Mucosa of rectum (tissue), 2 donors: ENCODE data around the gene SPEG.

ENCODE experiments used
- H3K27ac ChIP-seq, 2 donors: one replicate each; pipeline ENCODE4 v1.7.0; 2013; ENCODE audit warnings: inconsistent platforms in 2 of 2, low read depth in 2 of 2, low read length in 2 of 2
- H3K27me3 ChIP-seq, 2 donors: one replicate each; pipeline ENCODE4 v1.7.0; 2013; ENCODE audit warnings: low read length in 2 of 2; ENCODE audit not compliant: control insufficient read depth in 2 of 2, insufficient read depth in 2 of 2
- H3K36me3 ChIP-seq, 2 donors: one replicate each; pipeline ENCODE4 v1.7.0; 2013; ENCODE audit warnings: low read length in 2 of 2; ENCODE audit not compliant: control insufficient read depth in 2 of 2, insufficient read depth in 2 of 2
- H3K4me1 ChIP-seq, 2 donors: one replicate each; pipeline ENCODE4 v1.7.0; 2013; ENCODE audit warnings: low read length in 2 of 2, mild to moderate bottlenecking in 1 of 2; ENCODE audit not compliant: control insufficient read depth in 2 of 2, insufficient read depth in 2 of 2
- H3K4me3 ChIP-seq, 2 donors: one replicate each; pipeline ENCODE4 v1.7.0; 2013; ENCODE audit warnings: low read length in 2 of 2
- H3K9ac ChIP-seq, 2 donors: one replicate each; pipeline ENCODE4 v1.7.0; 2013; ENCODE audit warnings: low read length in 2 of 2, low read depth in 1 of 2, mild to moderate bottlenecking in 1 of 2
- H3K9me3 ChIP-seq, 2 donors: one replicate each; pipeline ENCODE4 v1.7.0; 2013; ENCODE audit warnings: low read length in 2 of 2; ENCODE audit not compliant: control insufficient read depth in 2 of 2
- donor health status: healthy.
- donor health status: Normal muscosa, but diverticular disease.

SPEG gene

GRCh38 chr2:219459460-219460311, 25.0 kb downstream of the SPEG start:
- Histone ChIP-seq H3K4me1 (peaks cover 0 to 2% of the 10 kb centered on the region in 2 donors), H3K36me3 (no peaks in the 10 kb centered on the region), H3K4me3 (no peak overlapping the region), H3K27ac (peak overlapping the region; percentile 4 to 70), H3K9ac (no peak overlapping the region), H3K9me3 (no peaks in the 10 kb centered on the region), H3K27me3 (no peaks in the 10 kb centered on the region)

- Histone ChIP-seq H3K27me3 (no peaks in the 10 kb centered on the region), H3K4me3 (no peak overlapping the region), H3K27ac (peak overlapping the region; percentile 4 to 70), H3K9ac (no peak overlapping the region), H3K4me1 (peaks cover 0 to 2% of the 10 kb centered on the region in 2 donors), H3K9me3 (no peaks in the 10 kb centered on the region), H3K36me3 (no peaks in the 10 kb centered on the region)
Observed at GRCh38 chr2:219460424-219460926, 25.8 kb downstream of the SPEG start.

DNA sequence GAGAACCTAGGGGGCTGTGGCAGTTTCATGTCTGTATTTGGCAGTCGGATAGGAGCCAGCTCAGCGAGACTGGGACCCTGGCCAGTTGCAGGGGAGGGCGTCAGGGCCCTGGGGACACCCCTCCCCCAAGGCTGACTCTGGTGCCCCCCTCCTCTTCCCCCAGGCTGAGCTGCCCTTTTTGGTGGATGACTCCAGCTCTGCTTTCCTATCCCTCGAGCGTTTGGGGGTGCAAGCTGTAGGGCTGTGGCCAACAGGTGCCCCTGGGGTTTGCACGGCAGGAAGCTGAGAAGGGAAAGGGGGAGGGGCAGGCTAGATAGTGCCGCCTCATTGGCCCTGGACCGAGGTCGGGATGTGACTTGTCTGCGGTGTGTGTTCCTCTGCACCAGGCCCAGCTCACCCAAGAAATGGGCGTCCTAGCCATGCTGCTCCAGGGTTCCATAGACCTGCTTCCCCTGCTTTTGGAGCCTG, 26.4 kb downstream of the SPEG start:
- Histone ChIP-seq H3K4me3 (no peak overlapping the region), H3K27me3 (no peaks in the 10 kb centered on the region), H3K36me3 (no peaks in the 10 kb centered on the region), H3K27ac (peak overlapping the region in 1 of 2 donors; percentile 70), H3K9ac (no peak overlapping the region), H3K9me3 (no peaks in the 10 kb centered on the region), H3K4me1 (peaks cover 0 to 2% of the 10 kb centered on the region in 2 donors)

GRCh38 chr2:219461669-219462068, 27.0 kb downstream of the SPEG start:
- peak overlapping the region in 1 of 2 donors; percentile 52 for H3K27ac ChIP-seq
- H3K36me3 ChIP-seq, result no peaks in the 10 kb centered on the region
- no peak overlapping the region for H3K4me3 ChIP-seq
- no peaks in the 10 kb centered on the region for H3K27me3 ChIP-seq
- no peak overlapping the region for H3K9ac ChIP-seq
- peaks cover 0 to 2% of the 10 kb centered on the region in 2 donors for H3K4me1 ChIP-seq
- H3K9me3 ChIP-seq, result no peaks in the 10 kb centered on the region

DNA sequence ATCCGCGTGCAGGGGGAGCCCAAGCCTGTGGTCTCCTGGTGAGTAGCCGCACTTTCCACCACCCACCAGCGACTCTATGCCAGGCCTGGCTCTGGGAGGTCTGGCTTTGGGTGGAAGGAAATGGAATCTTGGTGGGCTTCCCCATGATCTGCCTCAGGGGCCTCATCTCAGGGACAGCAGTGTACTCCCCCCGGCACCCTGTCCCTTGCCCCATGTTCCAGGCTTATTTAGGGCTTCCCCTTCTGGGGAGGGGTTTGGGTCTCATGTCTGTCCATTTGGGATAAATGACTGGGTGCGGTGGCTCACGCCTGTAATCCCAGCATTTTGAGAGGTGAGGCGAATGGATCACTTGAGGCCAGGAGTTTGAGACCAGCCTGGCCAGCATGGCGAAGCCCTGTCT, 27.7 kb downstream of the SPEG start:
- Histone ChIP-seq H3K36me3 (no peaks in the 10 kb centered on the region), H3K4me1 (peaks cover 0 to 2% of the 10 kb centered on the region in 2 donors), H3K4me3 (no peak overlapping the region), H3K27ac (peak overlapping the region in 1 of 2 donors; percentile 52), H3K27me3 (no peaks in the 10 kb centered on the region), H3K9ac (no peak overlapping the region), H3K9me3 (no peaks in the 10 kb centered on the region)

DNA sequence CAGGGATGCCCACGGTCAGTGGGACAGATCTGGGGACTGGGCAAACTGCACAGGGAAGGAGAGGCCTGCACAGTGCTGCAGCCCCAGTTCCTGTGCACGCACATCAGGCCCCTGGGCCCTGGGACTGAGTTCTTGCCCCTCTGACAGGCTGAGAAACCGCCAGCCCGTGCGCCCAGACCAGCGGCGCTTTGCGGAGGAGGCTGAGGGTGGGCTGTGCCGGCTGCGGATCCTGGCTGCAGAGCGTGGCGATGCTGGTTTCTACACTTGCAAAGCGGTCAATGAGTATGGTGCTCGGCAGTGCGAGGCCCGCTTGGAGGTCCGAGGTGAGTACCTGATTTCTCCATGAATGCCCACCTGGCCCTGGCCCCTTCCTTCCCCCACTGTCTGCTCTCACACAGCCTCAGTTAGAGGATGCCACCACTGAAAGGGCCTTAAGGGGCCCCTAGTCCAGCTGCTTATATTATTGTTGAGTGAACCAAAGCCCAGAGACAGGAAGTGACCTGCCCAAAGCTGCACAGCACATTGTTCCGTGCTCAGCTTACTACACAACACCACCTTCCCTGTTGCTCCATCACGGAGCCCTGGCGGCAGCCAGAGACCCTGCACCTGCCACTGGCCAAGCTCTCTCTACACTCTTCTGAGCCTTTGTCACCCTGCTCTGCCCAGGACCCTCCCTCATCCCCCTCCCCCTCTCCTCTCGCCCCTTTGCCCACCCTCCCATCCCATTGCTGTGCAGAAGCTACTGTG, 29.8 kb downstream of the SPEG start:
- Histone ChIP-seq H3K4me3 (no peak overlapping the region), H3K4me1 (no peaks in the 10 kb centered on the region), H3K36me3 (no peaks in the 10 kb centered on the region), H3K9ac (no peak overlapping the region), H3K9me3 (no peaks in the 10 kb centered on the region), H3K27me3 (no peaks in the 10 kb centered on the region), H3K27ac (no peak overlapping the region)

GRCh38 chr2:219465659-219466561, 31.3 kb downstream of the SPEG start:
- no peak overlapping the region for H3K27ac ChIP-seq
- H3K36me3 ChIP-seq, result no peaks in the 10 kb centered on the region
- H3K4me3 ChIP-seq, result no peak overlapping the region
- no peaks in the 10 kb centered on the region for H3K27me3 ChIP-seq
- no peak overlapping the region for H3K9ac ChIP-seq
- no peaks in the 10 kb centered on the region for H3K4me1 ChIP-seq
- no peaks in the 10 kb centered on the region for H3K9me3 ChIP-seq

GRCh38 chr2:219466816-219467735, 32.4 kb downstream of the SPEG start:
- no peak overlapping the region for H3K9ac ChIP-seq
- peaks cover 0 to 2% of the 10 kb centered on the region in 2 donors for H3K27me3 ChIP-seq
- H3K4me1 ChIP-seq, result no peaks in the 10 kb centered on the region
- H3K36me3 ChIP-seq, result no peaks in the 10 kb centered on the region
- H3K4me3 ChIP-seq, result no peak overlapping the region
- H3K9me3 ChIP-seq, result no peaks in the 10 kb centered on the region
- no peak overlapping the region for H3K27ac ChIP-seq

DNA sequence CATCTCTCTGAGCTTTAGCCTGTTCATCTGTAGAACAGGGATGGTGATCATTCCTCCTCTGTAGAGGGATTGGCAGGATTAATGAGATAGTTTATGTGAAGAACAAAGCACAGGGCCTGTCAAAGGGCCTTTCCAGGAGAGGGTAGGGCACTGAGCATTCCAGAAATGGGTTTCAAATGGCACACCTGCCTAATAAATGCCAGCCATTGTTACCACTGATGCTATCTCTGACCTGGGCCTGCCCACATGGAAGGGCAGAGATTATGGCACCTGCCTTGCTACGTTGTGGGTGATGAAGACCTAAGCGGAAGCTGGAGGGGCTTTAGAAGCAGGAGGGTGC, 33.1 kb downstream of the SPEG start:
- no peak overlapping the region for H3K4me3 ChIP-seq
- no peaks in the 10 kb centered on the region for H3K4me1 ChIP-seq
- no peak overlapping the region for H3K9ac ChIP-seq
- no peaks in the 10 kb centered on the region for H3K36me3 ChIP-seq
- no peaks in the 10 kb centered on the region for H3K9me3 ChIP-seq
- H3K27ac ChIP-seq, result no peak overlapping the region
- peaks cover 0 to 2% of the 10 kb centered on the region in 2 donors for H3K27me3 ChIP-seq
